Vagina (tissue), 2 donors: Measurements from ENCODE around the gene DRD3. TPM values are rescaled to one million over a fixed set of nuclear protein-coding genes. Genes with fewer than 3 reads are reported as not detected.

Source experiments
- DNase-seq, 2 donors: peaks; one replicate each; pipeline ENCODE4 v3.0.0-alpha.2; 2017; ENCODE audit errors: extremely low spot score in 2 of 2
- H3K27ac ChIP-seq: fragments of 200-600 bp; sonication (generic); one replicate; pipeline ENCODE4 v1.5.1; 2019
- H3K27me3 ChIP-seq: fragments of 200-600 bp; sonication (generic); one replicate; pipeline ENCODE4 v1.5.1; 2019
- H3K36me3 ChIP-seq, 2 donors: fragments of 200-600 bp; sonication (generic); one replicate each; pipeline ENCODE4 v1.5.1; 2017 to 2019
- H3K4me1 ChIP-seq: fragments of 200-600 bp; sonication (generic); one replicate; pipeline ENCODE4 v1.5.1; 2019
- H3K4me3 ChIP-seq, 2 donors: fragments of 200-600 bp; sonication (generic); 1 replicate in 1 of 2; 2 replicates in 1 of 2; pipeline ENCODE4 v1.5.1; 2016 to 2019
- H3K9me3 ChIP-seq: fragments of 200-600 bp; sonication (generic); one replicate; pipeline ENCODE4 v1.5.1; 2019
- POLR2A ChIP-seq, 2 donors: fragments of 450-650 bp; IDR thresholded peaks; one replicate each; pipeline ENCODE4 v1.6.1; 2017; ENCODE audit warnings: antibody characterized with exemption in 2 of 2, mild to moderate bottlenecking in 2 of 2, moderate library complexity in 2 of 2
- POLR2AphosphoS5 ChIP-seq, 2 donors: sonication (generic); formaldehyde crosslinking; IDR thresholded peaks; one replicate each; pipeline ENCODE4 v1.9.0; 2017; ENCODE audit warnings: antibody characterized with exemption in 2 of 2, mild to moderate bottlenecking in 2 of 2, low read depth in 1 of 2; ENCODE audit not compliant: insufficient read depth in 1 of 2
- intact Hi-C: fragments of 100-400 bp; cut with DNase I; formaldehyde crosslinking; loops from one replicate; pipeline ENCODE4 v1.15.1; 2023
- total RNA-seq: library from RNA; depleted of rRNA; stranded (reverse); fragments of >200 nt; gene quantifications from one replicate; pipeline ENCODE4 v1.2.3, GENCODE V29; 2016
- TF ChIP-seq, protein P1 (sequence below), 3 experiments: fragments of 450-650 bp in 2 of 3; fragments of 200-600 bp in 1 of 3; sonication (generic) in 1 of 3; IDR thresholded peaks; one replicate each; pipeline ENCODE4 v1.5.1; 2017 to 2019; ENCODE audit warnings: antibody characterized with exemption in 3 of 3, mild to moderate bottlenecking in 2 of 3, moderate library complexity in 2 of 3

Gene DRD3
- total RNA-seq, 1 donor from 2014 or later: not detected

DNA sequence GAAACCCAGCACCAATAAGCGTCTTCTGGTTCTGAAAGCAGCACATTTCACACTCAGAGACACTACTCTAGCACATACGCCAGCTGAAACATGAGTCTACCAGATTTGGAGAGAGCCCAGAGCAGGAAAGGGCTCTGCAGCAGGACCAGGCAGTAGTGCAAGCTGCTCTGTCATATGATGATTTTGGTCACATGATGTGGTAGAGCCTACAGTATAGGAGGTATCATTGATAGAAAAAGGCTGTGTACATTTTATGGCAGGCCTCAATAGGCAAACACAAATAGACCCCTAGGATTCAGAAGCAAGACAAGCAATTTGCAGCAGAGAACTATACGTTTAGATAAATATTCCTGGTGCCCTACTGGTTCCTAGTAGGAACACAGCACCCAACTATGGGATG is 64.1 kb downstream of the DRD3 start:
- no peak overlapping the region for H3K4me3 ChIP-seq
- no peak for DNase-seq
- H3K27me3 ChIP-seq: no peaks in the 10 kb centered on the region
- H3K4me1 ChIP-seq: no peaks in the 10 kb centered on the region
- TF ChIP-seq POLR2AphosphoS5 (IDR thresholded peaks at IDR 0.05; ENCODE audit: insufficient read depth in 1 of 2, low read depth in 1 of 2) (no peak), POLR2A (IDR thresholded peaks at IDR 0.05) (no peak)
- TF ChIP-seq, protein P1, sequence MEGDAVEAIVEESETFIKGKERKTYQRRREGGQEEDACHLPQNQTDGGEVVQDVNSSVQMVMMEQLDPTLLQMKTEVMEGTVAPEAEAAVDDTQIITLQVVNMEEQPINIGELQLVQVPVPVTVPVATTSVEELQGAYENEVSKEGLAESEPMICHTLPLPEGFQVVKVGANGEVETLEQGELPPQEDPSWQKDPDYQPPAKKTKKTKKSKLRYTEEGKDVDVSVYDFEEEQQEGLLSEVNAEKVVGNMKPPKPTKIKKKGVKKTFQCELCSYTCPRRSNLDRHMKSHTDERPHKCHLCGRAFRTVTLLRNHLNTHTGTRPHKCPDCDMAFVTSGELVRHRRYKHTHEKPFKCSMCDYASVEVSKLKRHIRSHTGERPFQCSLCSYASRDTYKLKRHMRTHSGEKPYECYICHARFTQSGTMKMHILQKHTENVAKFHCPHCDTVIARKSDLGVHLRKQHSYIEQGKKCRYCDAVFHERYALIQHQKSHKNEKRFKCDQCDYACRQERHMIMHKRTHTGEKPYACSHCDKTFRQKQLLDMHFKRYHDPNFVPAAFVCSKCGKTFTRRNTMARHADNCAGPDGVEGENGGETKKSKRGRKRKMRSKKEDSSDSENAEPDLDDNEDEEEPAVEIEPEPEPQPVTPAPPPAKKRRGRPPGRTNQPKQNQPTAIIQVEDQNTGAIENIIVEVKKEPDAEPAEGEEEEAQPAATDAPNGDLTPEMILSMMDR (IDR thresholded peaks at IDR 0.05): no peak
- no peaks in the 10 kb centered on the region for H3K9me3 ChIP-seq
- H3K36me3 ChIP-seq: no peaks in the 10 kb centered on the region
- H3K27ac ChIP-seq: no peak overlapping the region
- intact Hi-C loops: no loop called here

DNA sequence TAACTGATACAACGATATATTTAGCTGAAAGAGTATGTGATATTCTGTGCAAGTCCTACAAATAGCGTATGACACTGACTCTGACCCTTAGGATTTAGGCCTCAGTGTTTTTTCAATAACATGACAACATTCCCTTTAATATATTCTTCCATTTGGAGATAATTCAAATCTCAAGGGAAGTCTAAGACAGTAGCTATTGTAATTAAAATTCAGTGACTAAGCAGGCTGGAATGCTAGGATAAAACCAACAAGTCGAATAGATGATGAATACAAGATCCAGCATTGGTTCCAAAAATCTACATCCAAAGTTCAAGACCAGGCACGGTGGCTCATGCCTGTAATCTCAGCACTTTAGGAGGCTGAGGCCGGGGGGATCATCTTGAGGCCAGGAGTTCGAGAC is 66.2 kb downstream of the DRD3 start:
- intact Hi-C loops: no loop called here
- Histone ChIP-seq H3K4me1 (no peaks in the 10 kb centered on the region), H3K27ac (no peak overlapping the region), H3K36me3 (no peaks in the 10 kb centered on the region), H3K4me3 (no peak overlapping the region), H3K27me3 (no peaks in the 10 kb centered on the region), H3K9me3 (no peaks in the 10 kb centered on the region)
- no peak for DNase-seq
- no peak for TF ChIP-seq POLR2AphosphoS5 (IDR thresholded peaks at IDR 0.05; ENCODE audit: insufficient read depth in 1 of 2, low read depth in 1 of 2)
- TF ChIP-seq, protein P1 (IDR thresholded peaks at IDR 0.05): no peak
- no peak for TF ChIP-seq POLR2A (IDR thresholded peaks at IDR 0.05)

DNA sequence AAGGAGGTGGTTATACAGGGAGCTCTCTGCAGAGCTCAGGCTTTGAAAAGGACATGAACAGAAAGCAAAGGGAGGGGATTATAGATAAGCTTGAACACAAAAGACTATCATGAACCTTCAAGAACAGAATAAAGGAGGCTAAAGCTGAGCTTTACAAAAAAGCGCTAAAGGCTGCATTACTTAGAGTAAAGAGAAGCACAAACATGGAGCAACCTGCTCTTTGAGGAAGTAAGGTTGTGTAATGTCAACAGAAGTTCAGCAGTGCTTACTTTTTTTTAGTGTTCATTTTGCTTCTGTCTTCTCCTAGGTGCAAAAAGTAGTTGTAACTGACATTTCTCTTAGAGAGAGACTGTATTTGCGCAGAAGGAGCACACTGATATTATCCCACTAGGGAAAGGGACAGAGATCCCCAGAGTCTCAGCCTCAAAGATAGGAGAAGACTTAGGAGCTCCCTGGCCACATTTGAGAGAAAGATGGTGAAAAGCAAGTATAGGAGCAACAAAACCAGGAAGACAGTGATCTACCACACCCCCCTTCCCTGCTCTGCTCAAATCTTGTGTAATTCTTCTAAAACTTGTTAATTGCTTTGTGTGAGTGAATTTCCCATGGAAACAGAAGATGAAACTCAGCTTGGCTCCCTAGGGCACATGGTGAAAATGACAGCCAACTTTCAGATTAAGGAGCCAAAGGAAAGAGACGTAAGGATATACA is 67.6 kb downstream of the DRD3 start:
- intact Hi-C loops: no loop called here
- no peak overlapping the region for H3K27ac ChIP-seq
- no peaks in the 10 kb centered on the region for H3K9me3 ChIP-seq
- no peaks in the 10 kb centered on the region for H3K27me3 ChIP-seq
- no peak for DNase-seq
- TF ChIP-seq, protein P1 (IDR thresholded peaks at IDR 0.05): no peak
- no peak for TF ChIP-seq POLR2AphosphoS5 (IDR thresholded peaks at IDR 0.05; ENCODE audit: insufficient read depth in 1 of 2, low read depth in 1 of 2)
- TF ChIP-seq POLR2A (IDR thresholded peaks at IDR 0.05): no peak
- no peak overlapping the region for H3K4me3 ChIP-seq
- no peaks in the 10 kb centered on the region for H3K36me3 ChIP-seq
- no peaks in the 10 kb centered on the region for H3K4me1 ChIP-seq

DNA sequence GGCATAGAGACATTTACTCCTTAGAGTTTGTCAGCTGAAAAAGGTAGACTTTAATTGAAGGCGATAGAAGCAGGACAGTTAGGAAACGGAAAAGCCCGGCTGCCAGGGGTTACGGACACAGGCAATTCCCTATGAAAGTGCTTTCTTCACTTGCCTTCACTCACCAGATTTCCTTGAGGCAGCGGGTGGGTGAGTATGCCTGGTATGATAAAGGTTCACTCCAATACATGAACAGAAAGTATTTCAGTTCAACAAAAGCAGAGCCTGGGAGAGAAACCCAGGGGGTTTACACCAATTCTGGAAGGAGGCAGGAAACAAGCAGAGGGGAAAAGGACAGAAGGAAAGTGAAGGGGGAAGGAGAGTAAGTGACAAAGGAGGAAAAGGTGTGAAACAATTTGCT is 68.4 kb downstream of the DRD3 start:
- no peaks in the 10 kb centered on the region for H3K27me3 ChIP-seq
- H3K9me3 ChIP-seq: no peaks in the 10 kb centered on the region
- no peak overlapping the region for H3K4me3 ChIP-seq
- no peaks in the 10 kb centered on the region for H3K4me1 ChIP-seq
- H3K27ac ChIP-seq: no peak overlapping the region
- TF ChIP-seq POLR2A (IDR thresholded peaks at IDR 0.05) (no peak), POLR2AphosphoS5 (IDR thresholded peaks at IDR 0.05; ENCODE audit: insufficient read depth in 1 of 2, low read depth in 1 of 2) (no peak)
- TF ChIP-seq, protein P1 (IDR thresholded peaks at IDR 0.05): no peak
- intact Hi-C loops: no loop called here
- H3K36me3 ChIP-seq: no peaks in the 10 kb centered on the region
- no peak for DNase-seq

GRCh38 chr3:114108137-114108536 is 70.7 kb downstream of the DRD3 start:
- Histone ChIP-seq H3K9me3 (no peaks in the 10 kb centered on the region), H3K36me3 (no peaks in the 10 kb centered on the region), H3K27me3 (no peaks in the 10 kb centered on the region), H3K27ac (no peak overlapping the region), H3K4me1 (no peaks in the 10 kb centered on the region), H3K4me3 (no peak overlapping the region)
- no peak for DNase-seq
- TF ChIP-seq POLR2A (IDR thresholded peaks at IDR 0.05) (no peak), POLR2AphosphoS5 (IDR thresholded peaks at IDR 0.05; ENCODE audit: insufficient read depth in 1 of 2, low read depth in 1 of 2) (no peak)
- TF ChIP-seq, protein P1 (IDR thresholded peaks at IDR 0.05): no peak
- intact Hi-C loops: no loop called here
